Measurements from ENCODE around the gene ISM2.

DNA sequence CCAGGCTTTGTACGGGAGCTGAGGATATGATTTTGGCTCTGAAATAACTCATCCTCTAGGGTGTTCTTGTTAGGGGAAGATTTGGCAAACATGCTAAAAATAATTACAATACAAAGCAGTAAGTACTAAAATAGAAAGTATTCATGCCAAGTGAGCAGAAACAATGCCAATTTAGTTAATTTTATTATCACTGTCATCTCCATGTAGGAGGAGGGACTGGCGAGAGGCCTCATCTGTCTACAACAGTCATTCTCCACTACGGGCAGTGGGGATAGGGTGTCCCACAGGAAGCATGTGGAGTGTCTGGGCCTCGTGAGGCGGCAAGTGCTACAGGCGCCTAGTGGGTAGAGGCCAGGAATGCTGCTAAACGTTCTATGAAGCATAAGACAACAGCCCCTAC is 3.3 kb downstream of the ISM2 start:
- TF ChIP-seq, protein P1, sequence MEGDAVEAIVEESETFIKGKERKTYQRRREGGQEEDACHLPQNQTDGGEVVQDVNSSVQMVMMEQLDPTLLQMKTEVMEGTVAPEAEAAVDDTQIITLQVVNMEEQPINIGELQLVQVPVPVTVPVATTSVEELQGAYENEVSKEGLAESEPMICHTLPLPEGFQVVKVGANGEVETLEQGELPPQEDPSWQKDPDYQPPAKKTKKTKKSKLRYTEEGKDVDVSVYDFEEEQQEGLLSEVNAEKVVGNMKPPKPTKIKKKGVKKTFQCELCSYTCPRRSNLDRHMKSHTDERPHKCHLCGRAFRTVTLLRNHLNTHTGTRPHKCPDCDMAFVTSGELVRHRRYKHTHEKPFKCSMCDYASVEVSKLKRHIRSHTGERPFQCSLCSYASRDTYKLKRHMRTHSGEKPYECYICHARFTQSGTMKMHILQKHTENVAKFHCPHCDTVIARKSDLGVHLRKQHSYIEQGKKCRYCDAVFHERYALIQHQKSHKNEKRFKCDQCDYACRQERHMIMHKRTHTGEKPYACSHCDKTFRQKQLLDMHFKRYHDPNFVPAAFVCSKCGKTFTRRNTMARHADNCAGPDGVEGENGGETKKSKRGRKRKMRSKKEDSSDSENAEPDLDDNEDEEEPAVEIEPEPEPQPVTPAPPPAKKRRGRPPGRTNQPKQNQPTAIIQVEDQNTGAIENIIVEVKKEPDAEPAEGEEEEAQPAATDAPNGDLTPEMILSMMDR (IDR thresholded peaks at IDR 0.05): no peak
- no peak for TF ChIP-seq EP300 (IDR thresholded peaks at IDR 0.05)
- no peak for TF ChIP-seq POLR2A (IDR thresholded peaks at IDR 0.05)
